H9 (cell line): ENCODE measurements around the gene SSR2. TPM values are rescaled to one million over a fixed set of nuclear protein-coding genes. Genes with fewer than 3 reads are reported as not detected.

ENCODE experiments used
- DNase-seq: peaks from one replicate; pipeline ENCODE4 v3.0.0-alpha.2; 2017
- H2AFZ ChIP-seq: one replicate; pipeline ENCODE4 v1.6.1; 2013; ENCODE audit warnings: mild to moderate bottlenecking, low read length, control low read depth, moderate library complexity
- H2AK5ac ChIP-seq: 2 replicates; pipeline ENCODE4 v1.6.1; 2013; ENCODE audit warnings: low read length, control low read depth, mixed read lengths; ENCODE audit not compliant: insufficient read length
- H2BK120ac ChIP-seq: one replicate; pipeline ENCODE4 v1.6.1; 2013; ENCODE audit warnings: low read depth, mild to moderate bottlenecking, low read length, control low read depth, inconsistent platforms; ENCODE audit not compliant: poor library complexity, severe bottlenecking
- H2BK12ac ChIP-seq: 2 replicates; pipeline ENCODE4 v1.6.1; 2013; ENCODE audit warnings: low read length, control low read depth, mixed read lengths, low read depth; ENCODE audit not compliant: insufficient read length
- H2BK15ac ChIP-seq: 2 replicates; pipeline ENCODE4 v1.6.1; 2013; ENCODE audit warnings: low read depth, low read length, control low read depth
- H2BK20ac ChIP-seq: one replicate; pipeline ENCODE4 v1.6.1; 2013; ENCODE audit warnings: low read depth, mild to moderate bottlenecking, low read length, control low read depth, inconsistent platforms; ENCODE audit not compliant: poor library complexity, severe bottlenecking
- H2BK5ac ChIP-seq: 2 replicates; pipeline ENCODE4 v1.6.1; 2013; ENCODE audit warnings: low read length, control low read depth, mixed read lengths; ENCODE audit not compliant: insufficient read length
- H3K14ac ChIP-seq: 2 replicates; pipeline ENCODE4 v1.6.1; 2013; ENCODE audit warnings: low read length, control low read depth; ENCODE audit not compliant: insufficient read depth
- H3K18ac ChIP-seq: 2 replicates; pipeline ENCODE4 v1.6.1; 2013; ENCODE audit warnings: low read depth, mild to moderate bottlenecking, mixed read lengths, low read length, control low read depth; ENCODE audit not compliant: insufficient read length
- H3K23ac ChIP-seq: 2 replicates; pipeline ENCODE4 v1.6.1; 2013; ENCODE audit warnings: low read length, control low read depth, mixed read lengths, low read depth; ENCODE audit not compliant: insufficient read length
- H3K23me2 ChIP-seq: 2 replicates; pipeline ENCODE4 v1.6.1; 2013; ENCODE audit warnings: low read depth, mild to moderate bottlenecking, mixed read lengths, low read length, control low read depth; ENCODE audit not compliant: insufficient read length, poor library complexity, severe bottlenecking
- H3K27ac ChIP-seq: 2 replicates; pipeline ENCODE4 v1.5.1; 2013; ENCODE audit warnings: low read length, control low read depth, mixed read lengths, low read depth; ENCODE audit not compliant: insufficient read length
- H3K27me3 ChIP-seq: 2 replicates; pipeline ENCODE4 v1.6.1; 2013; ENCODE audit warnings: low read length, control low read depth, inconsistent platforms; ENCODE audit not compliant: insufficient read depth
- H3K4ac ChIP-seq: 2 replicates; pipeline ENCODE4 v1.6.1; 2013; ENCODE audit warnings: low read depth, mild to moderate bottlenecking, control low read depth, inconsistent platforms, low read length, moderate library complexity
- H3K4me1 ChIP-seq: 2 replicates; pipeline ENCODE4 v1.6.1; 2013; ENCODE audit warnings: low read length, control low read depth, inconsistent platforms; ENCODE audit not compliant: insufficient read depth
- H3K4me2 ChIP-seq: 2 replicates; pipeline ENCODE4 v1.6.1; 2013; ENCODE audit warnings: low read length, control low read depth, mixed read lengths; ENCODE audit not compliant: insufficient read length, insufficient read depth
- H3K56ac ChIP-seq: 2 replicates; pipeline ENCODE4 v1.6.1; 2013; ENCODE audit warnings: low read depth, mild to moderate bottlenecking, mixed read lengths, low read length, control low read depth; ENCODE audit not compliant: insufficient read length
- H3K79me1 ChIP-seq: 2 replicates; pipeline ENCODE4 v1.6.1; 2013; ENCODE audit warnings: low read depth, mild to moderate bottlenecking, moderate library complexity, low read length, control low read depth, inconsistent platforms; ENCODE audit not compliant: insufficient read depth, poor library complexity, severe bottlenecking
- H3K79me2 ChIP-seq: 2 replicates; pipeline ENCODE4 v1.6.1; 2013; ENCODE audit warnings: low read length, control low read depth, inconsistent platforms; ENCODE audit not compliant: insufficient read depth
- H3K9ac ChIP-seq: 2 replicates; pipeline ENCODE4 v1.6.1; 2013; ENCODE audit warnings: low read length, control low read depth, mixed read lengths; ENCODE audit not compliant: insufficient read length; ENCODE audit errors: extremely low read depth
- H3K9me3 ChIP-seq: one replicate; pipeline ENCODE4 v1.6.1; 2013; ENCODE audit warnings: low read depth, low read length, inconsistent platforms; ENCODE audit not compliant: control insufficient read depth
- H3T11ph ChIP-seq: one replicate; pipeline ENCODE4 v1.6.1; 2013; ENCODE audit warnings: mild to moderate bottlenecking, low read length, control low read depth, inconsistent platforms
- H4K20me1 ChIP-seq: one replicate; pipeline ENCODE4 v1.6.1; 2013; ENCODE audit not compliant: control insufficient read depth, insufficient read length, insufficient read depth
- H4K5ac ChIP-seq: 2 replicates; pipeline ENCODE4 v1.6.1; 2013; ENCODE audit warnings: low read depth, mild to moderate bottlenecking, mixed read lengths, low read length, control low read depth; ENCODE audit not compliant: insufficient read length
- H4K8ac ChIP-seq: replicated peaks from 2 replicates; pipeline ENCODE4 v1.6.1; 2013; ENCODE audit warnings: low read length, control low read depth, mixed read lengths, low read depth; ENCODE audit not compliant: insufficient read length
- H4K91ac ChIP-seq: 2 replicates; pipeline ENCODE4 v1.6.1; 2013; ENCODE audit warnings: low read depth, mild to moderate bottlenecking, moderate library complexity, mixed read lengths, low read length, control low read depth; ENCODE audit not compliant: insufficient read length
- H3K27ac Mint-ChIP-seq, 3 experiments: 2 replicates in 2 of 3; 3 replicates in 1 of 3; pipeline ENCODE4 v1.8.0; 2020 to 2021; ENCODE audit warnings: mixed read lengths in 3 of 3, mild to moderate bottlenecking in 1 of 3, moderate library complexity in 1 of 3
- H3K27me3 Mint-ChIP-seq: 2 replicates; pipeline ENCODE4 v1.8.0; 2021; ENCODE audit warnings: low read depth, mild to moderate bottlenecking, moderate library complexity, mixed read lengths
- H3K36me3 Mint-ChIP-seq, 3 experiments: 2 replicates in 2 of 3; 3 replicates in 1 of 3; pipeline ENCODE4 v1.8.0; 2020 to 2021; ENCODE audit warnings: low read depth in 3 of 3, mixed read lengths in 3 of 3; ENCODE audit not compliant: insufficient read depth in 1 of 3
- H3K4me1 Mint-ChIP-seq, 2 experiments: 2 replicates each; pipeline ENCODE4 v1.8.0; 2020; ENCODE audit warnings: mixed read lengths in 2 of 2
- H3K4me3 Mint-ChIP-seq, 2 experiments: 2 replicates in 1 of 2; 3 replicates in 1 of 2; pipeline ENCODE4 v1.8.0; 2020 to 2021; ENCODE audit warnings: mild to moderate bottlenecking in 2 of 2, mixed read lengths in 2 of 2, moderate library complexity in 1 of 2
- H3K9me3 Mint-ChIP-seq, 2 experiments: 2 replicates in 1 of 2; 3 replicates in 1 of 2; pipeline ENCODE4 v1.8.0; 2020; ENCODE audit warnings: mild to moderate bottlenecking in 2 of 2, mixed read lengths in 2 of 2, moderate library complexity in 1 of 2
- CTCF ChIP-seq: fragments of 200-600 bp; sonication (generic); conservative IDR thresholded peaks from 3 replicates; pipeline ENCODE4 v1.8.0; 2021; ENCODE audit warnings: antibody characterized with exemption, mild to moderate bottlenecking
- WGBS: extraction: QIAGEN DNeasy Blood & Tissue Kit; methylation state at CpG from one replicate; pipeline ENCODE4 v1.1.7; 2013; ENCODE audit warnings: missing lambda C conversion rate, low lambda C conversion rate, mixed read lengths; ENCODE audit not compliant: insufficient read length; ENCODE audit errors: extremely low coverage; 5-methylcytosine and 5-hydroxymethylcytosine counted together
- total RNA-seq: library from RNA; stranded (reverse); gene quantifications from 2 replicates; pipeline ENCODE4 v1.2.1, GENCODE V29; 2021

SSR2 gene
- total RNA-seq, 1 experiment from 2014 or later = 170 TPM

- Mint-ChIP-seq H3K36me3 (no peaks in the 10 kb centered on the region), H3K4me1 (peaks cover 0 to 4% of the 10 kb centered on the region in 2 experiments; a peak in 1 of 4 replicates), H3K9me3 (no peaks in the 10 kb centered on the region), H3K27ac (no peak overlapping the region), H3K4me3 (no peak overlapping the region), H3K27me3 (peaks cover 4% of the 10 kb centered on the region)
- no peak for TF ChIP-seq CTCF
- DNase-seq = no peak
- Histone ChIP-seq H3K79me1 (no peaks in the 10 kb centered on the region), H3K4me1 (no peaks in the 10 kb centered on the region), H3K27ac (no peak overlapping the region), H2BK20ac (no peak overlapping the region), H3K23ac (no peak overlapping the region), H3T11ph (no peak overlapping the region), H3K23me2 (no peaks in the 10 kb centered on the region), H2AK5ac (no peak overlapping the region), H2AFZ (no peak overlapping the region), H2BK12ac (no peak overlapping the region), H4K91ac (no peak overlapping the region), H2BK120ac (no peak overlapping the region), H3K9ac (no peak overlapping the region), H2BK5ac (no peak overlapping the region), H3K79me2 (no peaks in the 10 kb centered on the region), H3K14ac (no peak overlapping the region), H2BK15ac (no peak overlapping the region), H3K9me3 (no peaks in the 10 kb centered on the region), H3K18ac (no peak overlapping the region), H3K27me3 (no peaks in the 10 kb centered on the region), H3K4me2 (no peak overlapping the region), H3K4ac (no peak overlapping the region), H4K5ac (no peak overlapping the region), H3K56ac (no peak overlapping the region), H4K20me1 (no peaks in the 10 kb centered on the region), H4K8ac (no peak overlapping the region)
- no CpG with 5 or more reads among the region's 2 CpGs for WGBS
These were observed 24.6 kb downstream of the SSR2 start for GRCh38 chr1:155996166-155996565.
